Measurements from ENCODE around the gene HIC1. TPM values are rescaled to one million over a fixed set of nuclear protein-coding genes. Genes with fewer than 3 reads are reported as not detected.

The HIC1 gene
- total RNA-seq, 1 donor from 2014 or later, result 97.9 TPM

DNA sequence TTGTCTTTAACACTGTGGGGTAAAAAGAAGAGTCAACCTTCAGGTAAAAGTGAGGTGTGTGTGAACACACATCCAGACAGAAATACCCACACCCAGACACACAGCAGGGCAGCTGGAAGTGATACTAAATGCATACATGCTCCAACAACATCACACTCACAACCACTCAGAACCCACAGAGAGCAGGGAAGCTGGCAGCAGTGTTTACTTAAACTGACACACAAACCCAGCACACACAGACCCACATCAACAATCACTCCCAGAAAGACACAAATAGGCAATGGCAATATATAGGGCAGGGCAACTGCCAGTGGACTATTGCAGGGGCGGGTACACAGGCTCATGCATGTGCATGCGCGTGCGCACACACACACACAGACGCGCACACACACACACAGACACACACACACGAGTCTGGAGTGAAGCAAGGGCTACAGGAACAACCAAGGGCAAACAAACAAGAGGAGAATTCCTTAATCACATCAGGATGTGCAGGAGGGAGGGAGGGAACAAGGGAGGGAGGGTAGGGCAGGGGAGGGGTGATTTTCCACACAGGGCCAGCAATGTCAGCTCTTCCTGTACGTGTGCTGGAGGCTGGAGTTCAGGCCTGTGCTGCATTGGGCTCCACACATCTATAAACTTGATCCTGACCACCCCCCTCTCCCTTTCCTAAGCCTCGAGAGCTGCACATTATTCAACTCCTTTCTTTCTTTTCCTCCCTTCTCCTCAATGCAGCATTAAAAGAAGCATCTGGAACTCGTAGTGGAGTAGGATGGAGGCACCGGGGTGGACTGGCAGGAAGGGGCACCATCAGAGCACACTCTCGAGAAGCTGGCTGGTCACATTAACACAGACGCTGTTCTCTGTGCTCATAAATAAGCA is 30.1 kb downstream of the HIC1 start:
- H3K36me3 Mint-ChIP-seq, result peaks cover 5% of the 10 kb centered on the region
- no peak for DNase-seq (ENCODE audit: low spot score in 2 of 2, unreplicated experiment in 2 of 2)
- TF ChIP-seq, protein P1, sequence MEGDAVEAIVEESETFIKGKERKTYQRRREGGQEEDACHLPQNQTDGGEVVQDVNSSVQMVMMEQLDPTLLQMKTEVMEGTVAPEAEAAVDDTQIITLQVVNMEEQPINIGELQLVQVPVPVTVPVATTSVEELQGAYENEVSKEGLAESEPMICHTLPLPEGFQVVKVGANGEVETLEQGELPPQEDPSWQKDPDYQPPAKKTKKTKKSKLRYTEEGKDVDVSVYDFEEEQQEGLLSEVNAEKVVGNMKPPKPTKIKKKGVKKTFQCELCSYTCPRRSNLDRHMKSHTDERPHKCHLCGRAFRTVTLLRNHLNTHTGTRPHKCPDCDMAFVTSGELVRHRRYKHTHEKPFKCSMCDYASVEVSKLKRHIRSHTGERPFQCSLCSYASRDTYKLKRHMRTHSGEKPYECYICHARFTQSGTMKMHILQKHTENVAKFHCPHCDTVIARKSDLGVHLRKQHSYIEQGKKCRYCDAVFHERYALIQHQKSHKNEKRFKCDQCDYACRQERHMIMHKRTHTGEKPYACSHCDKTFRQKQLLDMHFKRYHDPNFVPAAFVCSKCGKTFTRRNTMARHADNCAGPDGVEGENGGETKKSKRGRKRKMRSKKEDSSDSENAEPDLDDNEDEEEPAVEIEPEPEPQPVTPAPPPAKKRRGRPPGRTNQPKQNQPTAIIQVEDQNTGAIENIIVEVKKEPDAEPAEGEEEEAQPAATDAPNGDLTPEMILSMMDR (IDR thresholded peaks at IDR 0.05; ENCODE audit: unreplicated experiment), result no peak
- no peak overlapping the region for H3K4me3 Mint-ChIP-seq
- H3K4me1 Mint-ChIP-seq, result peaks cover 75% of the 10 kb centered on the region
- H3K27me3 Mint-ChIP-seq (ENCODE audit: low read depth), result no peaks in the 10 kb centered on the region
- no peaks in the 10 kb centered on the region for H3K9me3 Mint-ChIP-seq
- peak overlapping the region; percentile 96 for H3K27ac Mint-ChIP-seq

GRCh38 chr17:2085648-2085949 is 30.7 kb downstream of the HIC1 start:
- TF ChIP-seq, protein P1 (IDR thresholded peaks at IDR 0.05; ENCODE audit: unreplicated experiment), result no peak
- Mint-ChIP-seq H3K27me3 (ENCODE audit: low read depth) (no peaks in the 10 kb centered on the region), H3K27ac (peak overlapping the region; percentile 94), H3K9me3 (no peaks in the 10 kb centered on the region), H3K36me3 (peaks cover 5% of the 10 kb centered on the region), H3K4me1 (peaks cover 81% of the 10 kb centered on the region), H3K4me3 (no peak overlapping the region)
- no peak for DNase-seq (ENCODE audit: low spot score in 2 of 2, unreplicated experiment in 2 of 2)

GRCh38 chr17:2086306-2086705 is 31.4 kb downstream of the HIC1 start:
- H3K4me1 Mint-ChIP-seq, result peaks cover 88% of the 10 kb centered on the region
- peak overlapping the region; percentile 94 for H3K27ac Mint-ChIP-seq
- peaks cover 7% of the 10 kb centered on the region for H3K36me3 Mint-ChIP-seq
- H3K9me3 Mint-ChIP-seq, result no peaks in the 10 kb centered on the region
- TF ChIP-seq, protein P1 (IDR thresholded peaks at IDR 0.05; ENCODE audit: unreplicated experiment), result no peak
- no peak for DNase-seq (ENCODE audit: low spot score in 2 of 2, unreplicated experiment in 2 of 2)
- no peaks in the 10 kb centered on the region for H3K27me3 Mint-ChIP-seq (ENCODE audit: low read depth)
- no peak overlapping the region for H3K4me3 Mint-ChIP-seq

DNA sequence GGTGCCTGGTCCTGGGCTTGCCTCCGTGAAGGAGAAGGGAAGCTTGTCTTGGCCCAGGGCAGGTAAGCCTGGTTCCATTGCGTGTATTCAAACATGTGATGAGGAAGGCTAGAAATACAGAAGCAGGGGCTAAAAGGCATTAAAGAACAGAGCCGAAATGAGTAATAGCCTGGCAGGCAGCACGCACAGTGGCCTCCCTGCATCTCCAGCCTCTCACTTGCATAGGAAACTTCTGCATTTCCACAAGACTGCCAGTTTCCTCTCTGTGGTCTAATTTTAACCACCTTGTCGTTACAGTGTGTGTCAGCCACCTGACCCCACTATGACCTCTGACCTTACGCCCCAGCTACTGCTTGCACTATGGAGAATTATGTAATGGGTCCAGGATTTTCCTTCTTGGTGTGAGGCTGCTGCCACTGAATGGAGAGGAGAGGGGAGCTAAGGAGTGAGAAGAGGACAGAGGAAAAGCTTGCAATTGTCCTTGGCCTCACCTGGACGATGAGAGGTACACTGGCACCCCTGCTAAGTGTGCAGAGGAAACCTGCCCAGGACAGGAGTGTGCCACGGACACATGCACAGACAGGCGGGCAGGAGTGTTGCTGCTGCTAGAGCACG is 32.8 kb downstream of the HIC1 start:
- Mint-ChIP-seq H3K36me3 (peaks cover 5% of the 10 kb centered on the region), H3K4me3 (no peak overlapping the region), H3K27me3 (ENCODE audit: low read depth) (no peaks in the 10 kb centered on the region), H3K27ac (peak overlapping the region; percentile 94), H3K4me1 (peaks cover 85% of the 10 kb centered on the region), H3K9me3 (no peaks in the 10 kb centered on the region)
- TF ChIP-seq, protein P1 (IDR thresholded peaks at IDR 0.05; ENCODE audit: unreplicated experiment), result no peak
- no peak for DNase-seq (ENCODE audit: low spot score in 2 of 2, unreplicated experiment in 2 of 2)

- Mint-ChIP-seq H3K4me1 (peaks cover 78% of the 10 kb centered on the region), H3K4me3 (peak overlapping the region; percentile 5)
- no peak for DNase-seq (ENCODE audit: low spot score in 2 of 2, unreplicated experiment in 2 of 2)
Measured at GRCh38 chr17:2089021-2089422, 34.1 kb downstream of the HIC1 start.

More at GRCh38 chr17:2089021-2089422, 34.1 kb downstream of the HIC1 start:
- TF ChIP-seq, protein P1 (IDR thresholded peaks at IDR 0.05; ENCODE audit: unreplicated experiment), result no peak
- Mint-ChIP-seq H3K9me3 (no peaks in the 10 kb centered on the region), H3K36me3 (peaks cover 5% of the 10 kb centered on the region), H3K27ac (peak overlapping the region; percentile 90), H3K27me3 (ENCODE audit: low read depth) (no peaks in the 10 kb centered on the region)
